ENCODE measurements around the gene ARHGEF28. TPM values are rescaled to one million over a fixed set of nuclear protein-coding genes. Genes with fewer than 3 reads are reported as not detected.
A peak's percentile ranks its signal among the peaks of the same experiment; 100 is the strongest.

The ARHGEF28 gene
- total and polyA plus RNA-seq, 2 donors, result 2.3 to 16.9 TPM

GRCh38 chr5:73612799-73613198 is 13.2 kb upstream of the ARHGEF28 start:
- no peak overlapping the region for H3K4me3 ChIP-seq (ENCODE audit: low read depth, low read length)
- DNase-seq (ENCODE audit: extremely low spot score), result no peak
- 53% methylated on average over 3 of the region's 3 CpGs for WGBS
- H3K36me3 ChIP-seq (ENCODE audit: insufficient read depth), result no peaks in the 10 kb centered on the region
- H3K4me1 ChIP-seq (ENCODE audit: insufficient read depth), result peaks cover 1% of the 10 kb centered on the region
- H3K27ac ChIP-seq (ENCODE audit: low read depth), result no peak overlapping the region

DNA sequence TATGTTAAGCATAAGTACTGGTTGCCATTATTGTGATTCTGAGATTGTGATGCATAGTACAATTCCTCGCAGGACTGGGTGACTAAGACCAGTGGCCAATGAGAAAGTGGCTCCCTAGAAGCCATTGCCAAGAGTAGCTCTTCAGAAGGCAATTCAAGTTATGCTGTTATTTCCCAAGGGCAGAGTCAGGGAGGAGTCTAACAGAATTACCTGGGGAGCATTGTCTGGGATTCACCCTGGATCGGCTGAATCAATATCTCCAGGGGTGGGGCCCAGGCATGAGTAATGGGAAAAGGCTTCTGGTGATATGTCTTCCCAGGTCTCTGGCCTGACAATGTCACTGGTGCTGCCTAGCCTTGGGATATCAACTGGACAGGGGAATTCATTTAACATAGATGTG is 10.9 kb upstream of the ARHGEF28 start:
- Histone ChIP-seq H3K4me1 (ENCODE audit: insufficient read depth) (peaks cover 1% of the 10 kb centered on the region), H3K36me3 (ENCODE audit: insufficient read depth) (no peaks in the 10 kb centered on the region), H3K4me3 (ENCODE audit: low read depth, low read length) (no peak overlapping the region), H3K27ac (ENCODE audit: low read depth) (no peak overlapping the region)
- no peak for DNase-seq (ENCODE audit: extremely low spot score)
- 72% methylated on average over 2 of the region's 2 CpGs for WGBS

- no peak for DNase-seq (ENCODE audit: extremely low spot score)
- 83% methylated on average over 4 of the region's 4 CpGs for WGBS
- Histone ChIP-seq H3K36me3 (ENCODE audit: insufficient read depth) (no peaks in the 10 kb centered on the region), H3K4me3 (ENCODE audit: low read depth, low read length) (no peak overlapping the region), H3K4me1 (ENCODE audit: insufficient read depth) (peaks cover 1% of the 10 kb centered on the region), H3K27ac (ENCODE audit: low read depth) (no peak overlapping the region)
Measured at GRCh38 chr5:73615947-73616346, 10.0 kb upstream of the ARHGEF28 start.

- Histone ChIP-seq H3K4me3 (ENCODE audit: low read depth, low read length) (no peak overlapping the region), H3K27ac (ENCODE audit: low read depth) (no peak overlapping the region), H3K4me1 (ENCODE audit: insufficient read depth) (peaks cover 1% of the 10 kb centered on the region), H3K36me3 (ENCODE audit: insufficient read depth) (no peaks in the 10 kb centered on the region)
- no peak for DNase-seq (ENCODE audit: extremely low spot score)
- 61% methylated on average over 9 of the region's 9 CpGs for WGBS
Measured at GRCh38 chr5:73617510-73618279, 8.3 kb upstream of the ARHGEF28 start.

GRCh38 chr5:73619606-73620333 is 6.2 kb upstream of the ARHGEF28 start:
- no peaks in the 10 kb centered on the region for H3K4me1 ChIP-seq (ENCODE audit: insufficient read depth)
- 49% methylated on average over 4 of the region's 4 CpGs for WGBS
- H3K27ac ChIP-seq (ENCODE audit: low read depth), result no peak overlapping the region
- DNase-seq (ENCODE audit: extremely low spot score), result no peak
- H3K4me3 ChIP-seq (ENCODE audit: low read depth, low read length), result no peak overlapping the region
- no peaks in the 10 kb centered on the region for H3K36me3 ChIP-seq (ENCODE audit: insufficient read depth)

DNA sequence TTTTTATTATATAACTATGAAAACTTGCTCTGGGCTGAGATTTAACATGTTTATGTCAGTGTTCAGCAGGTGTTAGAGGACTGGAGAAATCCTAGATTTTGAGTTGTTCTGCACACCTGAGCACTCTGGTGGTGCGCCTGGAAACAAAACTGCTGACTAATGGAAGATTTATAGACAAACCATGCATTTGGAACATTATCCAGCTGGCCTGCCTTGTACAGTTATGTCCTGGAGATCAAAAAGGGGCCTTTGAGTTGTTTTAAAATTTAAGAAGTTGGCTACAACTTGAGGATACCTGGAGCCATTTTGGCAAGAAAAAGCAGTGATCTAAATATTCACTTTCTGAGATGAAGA is 5.7 kb upstream of the ARHGEF28 start:
- H3K4me1 ChIP-seq (ENCODE audit: insufficient read depth), result no peaks in the 10 kb centered on the region
- no peak overlapping the region for H3K4me3 ChIP-seq (ENCODE audit: low read depth, low read length)
- no peaks in the 10 kb centered on the region for H3K36me3 ChIP-seq (ENCODE audit: insufficient read depth)
- no peak for DNase-seq (ENCODE audit: extremely low spot score)
- H3K27ac ChIP-seq (ENCODE audit: low read depth), result no peak overlapping the region
- WGBS, result 57% methylated on average over 1 of the region's 1 CpG

- no peaks in the 10 kb centered on the region for H3K4me1 ChIP-seq (ENCODE audit: insufficient read depth)
- H3K36me3 ChIP-seq (ENCODE audit: insufficient read depth), result no peaks in the 10 kb centered on the region
- DNase-seq (ENCODE audit: extremely low spot score), result no peak
- H3K4me3 ChIP-seq (ENCODE audit: low read depth, low read length), result no peak overlapping the region
- 92% methylated on average over 2 of the region's 2 CpGs for WGBS
- H3K27ac ChIP-seq (ENCODE audit: low read depth), result no peak overlapping the region
Measured at GRCh38 chr5:73623060-73623459, 2.9 kb upstream of the ARHGEF28 start.

GRCh38 chr5:73623901-73624404 is 2.0 kb upstream of the ARHGEF28 start:
- no peak overlapping the region for H3K27ac ChIP-seq (ENCODE audit: low read depth)
- DNase-seq (ENCODE audit: extremely low spot score), result no peak
- no peak overlapping the region for H3K4me3 ChIP-seq (ENCODE audit: low read depth, low read length)
- H3K4me1 ChIP-seq (ENCODE audit: insufficient read depth), result no peaks in the 10 kb centered on the region
- 55% methylated on average over 2 of the region's 2 CpGs for WGBS
- H3K36me3 ChIP-seq (ENCODE audit: insufficient read depth), result no peaks in the 10 kb centered on the region

- Histone ChIP-seq H3K36me3 (ENCODE audit: insufficient read depth) (no peaks in the 10 kb centered on the region), H3K4me3 (ENCODE audit: low read depth, low read length) (no peak overlapping the region), H3K4me1 (ENCODE audit: insufficient read depth) (no peaks in the 10 kb centered on the region), H3K27ac (ENCODE audit: low read depth) (no peak overlapping the region)
- WGBS, result 72% methylated on average over 6 of the region's 6 CpGs
- no peak for DNase-seq (ENCODE audit: extremely low spot score)
Measured at GRCh38 chr5:73624888-73625287, 1.1 kb upstream of the ARHGEF28 start.

GRCh38 chr5:73625372-73625943 is 538 bp upstream of the ARHGEF28 start:
- H3K27ac ChIP-seq (ENCODE audit: low read depth), result peak overlapping the region; percentile 70
- no peak for DNase-seq (ENCODE audit: extremely low spot score)
- H3K36me3 ChIP-seq (ENCODE audit: insufficient read depth), result no peaks in the 10 kb centered on the region
- no peaks in the 10 kb centered on the region for H3K4me1 ChIP-seq (ENCODE audit: insufficient read depth)
- WGBS, result 2% methylated on average over 33 of the region's 33 CpGs
- peak overlapping the region; percentile 78 for H3K4me3 ChIP-seq (ENCODE audit: low read depth, low read length)

GRCh38 chr5:73626814-73627313 is 868 bp downstream of the ARHGEF28 start:
- DNase-seq (ENCODE audit: extremely low spot score), result no peak
- WGBS, result 68% methylated on average over 14 of the region's 14 CpGs
- Histone ChIP-seq H3K27ac (ENCODE audit: low read depth) (no peak overlapping the region), H3K4me1 (ENCODE audit: insufficient read depth) (no peaks in the 10 kb centered on the region), H3K4me3 (ENCODE audit: low read depth, low read length) (peak overlapping the region; percentile 78), H3K36me3 (ENCODE audit: insufficient read depth) (no peaks in the 10 kb centered on the region)

DNA sequence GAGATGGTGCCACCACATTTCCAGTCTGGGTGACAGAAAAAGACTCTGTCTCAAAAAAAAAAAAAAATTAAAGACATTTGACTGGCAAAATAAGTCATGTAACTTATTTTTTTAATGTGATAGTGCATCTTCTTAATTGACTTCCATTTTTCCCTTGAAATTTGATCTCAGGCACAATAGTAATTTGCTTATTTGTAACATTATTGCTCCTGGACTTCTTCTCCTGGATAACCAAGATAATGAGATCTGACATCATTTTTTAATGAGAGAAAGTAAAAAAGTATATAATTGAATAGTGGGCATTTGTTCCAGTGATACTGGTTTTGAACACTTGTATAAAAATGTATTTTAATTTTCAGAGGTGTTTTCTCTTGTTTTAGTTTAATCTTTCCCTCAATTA is 3.5 kb downstream of the ARHGEF28 start:
- H3K27ac ChIP-seq (ENCODE audit: low read depth), result no peak overlapping the region
- H3K4me3 ChIP-seq (ENCODE audit: low read depth, low read length), result no peak overlapping the region
- no peak for DNase-seq (ENCODE audit: extremely low spot score)
- no peaks in the 10 kb centered on the region for H3K36me3 ChIP-seq (ENCODE audit: insufficient read depth)
- no peaks in the 10 kb centered on the region for H3K4me1 ChIP-seq (ENCODE audit: insufficient read depth)

- Histone ChIP-seq H3K4me1 (ENCODE audit: insufficient read depth) (no peaks in the 10 kb centered on the region), H3K4me3 (ENCODE audit: low read depth, low read length) (no peak overlapping the region), H3K36me3 (ENCODE audit: insufficient read depth) (no peaks in the 10 kb centered on the region), H3K27ac (ENCODE audit: low read depth) (no peak overlapping the region)
- DNase-seq (ENCODE audit: extremely low spot score), result no peak
Measured at GRCh38 chr5:73630765-73631164, 4.8 kb downstream of the ARHGEF28 start.

DNA sequence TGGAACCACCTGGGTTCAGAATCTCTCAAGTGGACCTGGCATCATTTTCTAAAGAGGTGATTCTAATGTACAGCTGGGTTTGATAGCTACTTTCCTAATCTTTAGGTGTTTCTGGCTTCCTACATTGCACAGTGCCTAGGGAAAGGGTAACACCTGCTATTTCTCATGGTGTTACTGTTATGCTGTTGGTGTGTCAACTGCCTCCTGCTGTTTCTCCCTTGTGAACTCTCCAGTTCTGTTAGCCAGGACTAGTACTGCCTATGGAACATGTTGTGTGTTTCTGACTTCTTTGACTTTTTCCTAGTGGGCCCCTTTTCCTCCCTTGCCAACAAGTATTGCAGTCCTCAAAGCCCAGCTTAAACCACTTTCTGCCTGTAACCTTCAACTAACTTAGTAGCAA is 5.5 kb downstream of the ARHGEF28 start:
- Histone ChIP-seq H3K27ac (ENCODE audit: low read depth) (no peak overlapping the region), H3K4me3 (ENCODE audit: low read depth, low read length) (no peak overlapping the region), H3K4me1 (ENCODE audit: insufficient read depth) (no peaks in the 10 kb centered on the region), H3K36me3 (ENCODE audit: insufficient read depth) (no peaks in the 10 kb centered on the region)
- DNase-seq (ENCODE audit: extremely low spot score), result no peak

All from urinary bladder (tissue), 4 donors.